Activated T-cell treated with anti-CD3 and anti-CD28 coated beads, Interleukin-2, amount 50 U/mL, for 24 hours (primary cell): ENCODE data around the gene MYO15B.
"Not testable (repeated sequence)": the region's sequence is repeated elsewhere in the genome, so short reads cannot be mapped to it uniquely, and the experiment has no call there.

Source experiments
- DNase-seq: peaks from one replicate; pipeline ENCODE4 v3.0.0-alpha.2; 2020
- H3K27ac Mint-ChIP-seq: 2 replicates; pipeline ENCODE4 v1.8.0; 2020; ENCODE audit warnings: mild to moderate bottlenecking, mixed read lengths
- H3K27me3 Mint-ChIP-seq: 2 replicates; pipeline ENCODE4 v1.8.0; 2020; ENCODE audit warnings: mixed read lengths
- H3K36me3 Mint-ChIP-seq: 2 replicates; pipeline ENCODE4 v1.8.0; 2020; ENCODE audit warnings: low read depth, mixed read lengths
- H3K4me1 Mint-ChIP-seq: 2 replicates; pipeline ENCODE4 v1.8.0; 2020; ENCODE audit warnings: low read depth, mixed read lengths
- H3K4me3 Mint-ChIP-seq: 2 replicates; pipeline ENCODE4 v1.8.0; 2020; ENCODE audit warnings: mild to moderate bottlenecking, moderate library complexity, mixed read lengths
- H3K9me3 Mint-ChIP-seq: 2 replicates; pipeline ENCODE4 v1.8.0; 2020; ENCODE audit warnings: mixed read lengths

The MYO15B gene

DNA sequence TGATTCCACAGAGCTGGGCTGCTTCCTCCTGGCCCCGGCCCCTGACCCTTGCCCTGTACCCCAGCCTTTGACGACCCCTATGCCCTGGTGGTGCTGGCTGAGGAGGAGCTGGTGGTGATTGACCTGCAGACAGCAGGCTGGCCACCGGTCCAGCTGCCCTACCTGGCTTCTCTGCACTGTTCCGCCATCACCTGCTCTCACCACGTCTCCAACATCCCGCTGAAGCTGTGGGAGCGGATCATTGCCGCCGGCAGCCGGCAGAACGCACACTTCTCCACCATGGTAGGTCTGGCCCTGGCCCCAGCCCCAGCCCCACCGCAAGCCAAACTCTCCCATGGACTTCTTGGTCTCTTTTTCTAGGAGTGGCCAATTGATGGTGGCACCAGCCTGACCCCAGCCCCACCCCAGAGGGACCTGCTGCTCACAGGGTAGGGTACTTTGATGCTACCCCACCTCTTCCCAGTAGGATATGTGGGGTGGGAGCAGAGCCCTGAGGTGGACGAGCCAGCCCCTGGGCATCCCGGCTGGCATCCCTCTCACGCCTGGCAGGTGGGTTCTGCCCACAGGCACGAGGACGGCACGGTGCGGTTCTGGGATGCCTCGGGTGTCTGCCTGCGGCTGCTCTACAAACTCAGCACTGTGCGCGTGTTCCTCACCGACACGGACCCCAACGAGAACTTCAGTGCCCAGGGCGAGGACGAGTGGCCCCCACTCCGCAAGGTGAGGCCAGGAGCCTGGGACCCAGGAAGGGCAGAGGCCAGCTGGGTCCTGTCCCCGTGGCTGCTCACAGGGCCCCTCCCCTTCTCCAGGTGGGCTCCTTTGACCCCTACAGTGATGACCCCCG is 19.0 kb upstream of the MYO15B start:
- H3K9me3 Mint-ChIP-seq = no peaks in the 10 kb centered on the region
- DNase-seq = no peak
- H3K4me1 Mint-ChIP-seq = no peaks in the 10 kb centered on the region
- H3K4me3 Mint-ChIP-seq = no peak overlapping the region
- H3K36me3 Mint-ChIP-seq = peaks cover 9% of the 10 kb centered on the region
- no peaks in the 10 kb centered on the region for H3K27me3 Mint-ChIP-seq
- no peak overlapping the region for H3K27ac Mint-ChIP-seq

DNA sequence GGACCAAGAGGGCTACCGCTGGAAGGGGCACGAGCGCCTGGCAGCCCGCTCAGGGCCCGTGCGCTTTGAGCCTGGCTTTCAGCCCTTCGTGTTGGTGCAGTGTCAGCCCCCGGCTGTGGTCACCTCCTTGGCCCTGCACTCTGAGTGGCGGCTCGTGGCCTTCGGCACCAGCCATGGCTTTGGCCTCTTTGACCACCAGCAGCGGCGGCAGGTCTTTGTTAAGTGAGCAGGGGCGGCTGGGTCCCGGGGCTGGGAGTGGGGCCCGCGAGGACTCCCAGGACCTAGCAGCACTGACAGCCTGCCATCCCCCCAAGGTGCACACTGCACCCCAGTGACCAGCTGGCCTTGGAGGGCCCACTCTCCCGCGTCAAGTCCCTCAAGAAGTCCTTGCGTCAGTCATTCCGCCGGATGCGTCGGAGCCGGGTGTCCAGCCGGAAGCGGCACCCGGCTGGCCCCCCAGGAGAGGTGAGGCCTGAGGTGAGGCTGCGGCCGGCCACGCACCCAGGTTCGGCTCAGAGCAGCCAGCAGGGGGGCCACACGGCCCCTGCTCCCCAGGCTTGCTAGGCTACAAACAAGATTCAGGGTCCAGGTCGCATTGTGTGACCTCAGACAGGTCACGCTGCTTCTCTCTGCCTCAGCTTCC is 17.4 kb upstream of the MYO15B start:
- H3K4me1 Mint-ChIP-seq = no peaks in the 10 kb centered on the region
- no peak overlapping the region for H3K4me3 Mint-ChIP-seq
- no peak overlapping the region for H3K27ac Mint-ChIP-seq

DNA sequence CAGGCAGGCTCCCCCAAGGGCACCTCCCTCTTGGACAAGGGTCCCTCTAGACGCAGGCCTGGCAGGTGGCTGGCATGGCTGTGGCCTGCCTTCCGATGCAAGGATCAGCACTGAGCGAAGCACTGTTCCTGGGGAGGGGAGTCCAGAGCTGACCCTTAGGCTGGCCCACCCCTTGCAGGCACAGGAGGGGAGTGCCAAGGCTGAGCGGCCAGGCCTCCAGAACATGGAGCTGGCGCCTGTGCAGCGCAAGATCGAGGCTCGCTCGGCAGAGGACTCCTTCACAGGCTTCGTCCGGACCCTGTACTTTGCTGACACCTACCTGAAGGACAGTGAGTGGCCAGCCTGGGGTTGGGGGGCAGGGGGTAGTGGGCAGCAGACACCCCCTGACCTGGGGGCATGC is 16.8 kb upstream of the MYO15B start:
- Mint-ChIP-seq H3K4me3 (no peak overlapping the region), H3K27ac (no peak overlapping the region), H3K9me3 (no peaks in the 10 kb centered on the region), H3K36me3 (peaks cover 3% of the 10 kb centered on the region), H3K27me3 (no peaks in the 10 kb centered on the region), H3K4me1 (no peaks in the 10 kb centered on the region)
- DNase-seq = no peak

More for the DNA sequence above, 17.4 kb upstream of the MYO15B start:
- H3K27me3 Mint-ChIP-seq = no peaks in the 10 kb centered on the region
- no peaks in the 10 kb centered on the region for H3K9me3 Mint-ChIP-seq
- peaks cover 3% of the 10 kb centered on the region for H3K36me3 Mint-ChIP-seq
- DNase-seq = no peak

DNA sequence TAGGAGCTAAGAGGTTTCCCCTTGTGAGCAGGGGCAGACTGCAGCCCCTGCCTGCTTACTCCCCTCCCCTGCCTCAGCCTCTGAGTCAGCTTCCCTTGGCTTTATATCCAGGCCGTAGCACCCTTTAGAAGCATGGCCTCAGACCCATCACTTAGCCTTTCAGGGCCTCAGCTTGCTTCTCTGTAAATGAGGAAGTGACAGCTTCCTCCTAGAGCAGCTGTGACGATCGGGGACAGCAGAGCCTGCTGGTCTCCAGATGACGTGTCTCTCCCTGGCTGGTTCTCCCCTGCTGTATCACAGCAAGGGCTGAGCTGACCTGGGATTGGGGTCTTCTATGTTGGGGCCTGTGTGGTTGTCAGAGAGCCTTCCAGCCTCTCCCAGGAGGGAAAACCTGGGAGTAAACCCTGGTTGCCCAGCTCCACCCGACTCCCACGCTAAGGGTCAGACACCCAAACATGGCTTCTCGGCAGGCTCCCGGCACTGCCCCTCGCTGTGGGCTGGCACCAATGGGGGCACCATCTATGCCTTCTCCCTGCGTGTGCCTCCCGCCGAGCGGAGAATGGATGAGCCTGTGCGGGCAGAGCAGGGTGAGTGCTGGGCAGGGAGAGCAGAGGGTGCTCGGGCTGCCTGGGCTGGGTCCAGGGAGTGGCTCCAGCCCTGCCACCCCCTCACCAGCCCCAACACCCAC is 16.3 kb upstream of the MYO15B start:
- Mint-ChIP-seq H3K27me3 (no peaks in the 10 kb centered on the region), H3K27ac (peak overlapping the region; percentile 75), H3K4me1 (no peaks in the 10 kb centered on the region), H3K4me3 (no peak overlapping the region), H3K9me3 (no peaks in the 10 kb centered on the region), H3K36me3 (peaks cover 3% of the 10 kb centered on the region)
- no peak for DNase-seq

DNA sequence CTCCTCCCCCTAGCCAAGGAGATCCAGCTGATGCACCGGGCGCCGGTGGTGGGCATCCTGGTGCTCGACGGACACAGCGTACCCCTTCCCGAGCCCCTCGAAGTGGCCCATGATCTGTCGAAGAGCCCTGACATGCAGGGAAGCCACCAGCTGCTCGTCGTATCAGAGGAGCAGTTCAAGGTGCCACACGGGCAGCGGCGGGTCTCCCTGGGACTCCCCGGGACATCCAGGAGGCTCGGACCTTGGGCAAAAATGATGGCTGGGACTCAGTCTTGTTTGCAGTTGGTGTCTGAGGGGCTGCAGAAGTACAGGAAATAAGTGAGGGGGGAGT is 15.8 kb upstream of the MYO15B start:
- DNase-seq = no peak
- H3K27me3 Mint-ChIP-seq = no peaks in the 10 kb centered on the region

DNA sequence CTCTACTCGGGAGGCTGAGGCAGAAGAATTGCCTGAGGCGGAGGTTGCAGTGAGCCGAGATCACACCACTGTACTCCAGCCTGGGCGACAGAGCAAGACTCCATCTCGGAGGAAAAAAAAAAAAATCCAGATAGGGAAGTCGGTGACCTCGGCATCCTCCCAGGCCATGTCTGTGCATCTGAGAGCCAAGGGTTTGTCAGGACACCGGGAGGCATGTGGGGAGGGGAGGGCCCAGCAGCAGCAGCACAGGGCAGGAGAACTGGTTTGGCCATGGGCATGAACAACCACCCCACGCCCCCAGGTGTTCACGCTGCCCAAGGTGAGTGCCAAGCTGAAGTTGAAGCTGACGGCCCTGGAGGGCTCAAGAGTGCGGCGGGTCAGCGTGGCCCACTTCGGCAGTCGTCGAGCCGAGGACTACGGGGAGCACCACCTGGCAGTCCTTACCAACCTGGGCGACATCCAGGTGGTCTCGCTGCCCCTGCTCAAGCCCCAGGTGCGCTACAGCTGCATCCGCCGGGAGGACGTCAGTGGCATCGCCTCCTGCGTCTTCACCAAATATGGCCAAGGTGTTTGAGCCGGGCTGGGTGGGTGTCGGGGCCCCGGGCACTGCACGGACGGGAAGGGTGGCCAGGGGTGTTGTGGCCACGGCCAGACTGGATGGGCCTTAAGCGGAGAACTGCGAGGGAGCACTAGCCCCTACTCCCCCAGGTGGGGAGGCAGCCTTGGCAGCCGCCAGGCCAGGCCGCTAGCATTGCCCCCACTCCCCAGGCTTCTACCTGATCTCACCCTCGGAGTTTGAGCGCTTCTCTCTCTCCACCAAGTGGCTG is 14.7 kb upstream of the MYO15B start:
- Mint-ChIP-seq H3K36me3 (peaks cover 3% of the 10 kb centered on the region), H3K27me3 (no peaks in the 10 kb centered on the region), H3K9me3 (no peaks in the 10 kb centered on the region), H3K4me3 (no peak overlapping the region), H3K27ac (no peak overlapping the region), H3K4me1 (no peaks in the 10 kb centered on the region)
- no peak for DNase-seq

More for the DNA sequence above, 15.8 kb upstream of the MYO15B start:
- Mint-ChIP-seq H3K27ac (no peak overlapping the region), H3K36me3 (peaks cover 3% of the 10 kb centered on the region), H3K4me3 (no peak overlapping the region), H3K9me3 (no peaks in the 10 kb centered on the region), H3K4me1 (no peaks in the 10 kb centered on the region)

DNA sequence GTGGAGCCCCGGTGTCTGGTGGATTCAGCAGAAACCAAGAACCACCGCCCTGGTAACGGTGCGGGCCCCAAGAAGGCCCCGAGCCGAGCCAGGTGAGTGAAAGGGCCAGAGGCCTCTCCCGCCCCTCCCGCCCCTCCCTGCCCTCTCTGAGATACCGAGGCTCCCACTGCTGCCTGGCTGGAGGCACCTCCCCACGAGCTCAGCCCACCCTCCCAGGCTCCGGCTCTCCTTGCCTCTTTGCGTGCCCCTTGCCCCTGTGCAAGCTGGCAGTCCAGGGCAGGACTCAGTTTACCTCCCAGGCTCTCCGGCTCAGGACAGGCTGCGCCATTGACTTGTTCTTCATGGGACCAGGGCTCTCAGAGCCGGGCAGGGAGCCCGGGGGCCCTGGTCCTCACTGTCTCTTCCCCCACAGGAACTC is 14.1 kb upstream of the MYO15B start:
- H3K36me3 Mint-ChIP-seq = peaks cover 3% of the 10 kb centered on the region
- H3K27me3 Mint-ChIP-seq = no peaks in the 10 kb centered on the region
- no peak overlapping the region for H3K4me3 Mint-ChIP-seq
- no peaks in the 10 kb centered on the region for H3K9me3 Mint-ChIP-seq
- H3K4me1 Mint-ChIP-seq = no peaks in the 10 kb centered on the region
- no peak for DNase-seq
- H3K27ac Mint-ChIP-seq = no peak overlapping the region

DNA sequence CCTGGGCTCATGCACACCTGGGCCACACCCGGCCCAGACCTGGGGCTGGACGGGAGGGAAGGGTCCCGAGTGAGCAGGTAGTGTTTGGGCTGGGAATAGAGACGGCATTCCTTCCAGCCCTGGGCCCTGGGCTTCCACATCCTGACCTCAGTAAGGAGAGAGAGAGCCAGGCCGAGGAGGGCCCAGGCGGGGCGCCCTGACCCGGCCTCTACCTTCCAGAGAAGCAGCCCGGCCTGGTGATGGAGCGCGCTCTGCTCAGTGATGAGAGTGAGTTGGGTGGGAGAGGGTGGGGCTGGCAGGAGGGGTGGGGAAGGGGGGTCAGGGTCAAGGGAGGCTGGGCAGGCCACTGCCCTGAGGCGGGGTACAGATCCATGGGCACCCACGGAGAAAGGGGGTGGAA is 13.6 kb upstream of the MYO15B start:
- H3K9me3 Mint-ChIP-seq = no peaks in the 10 kb centered on the region
- no peak overlapping the region for H3K27ac Mint-ChIP-seq
- peaks cover 3% of the 10 kb centered on the region for H3K36me3 Mint-ChIP-seq

DNA sequence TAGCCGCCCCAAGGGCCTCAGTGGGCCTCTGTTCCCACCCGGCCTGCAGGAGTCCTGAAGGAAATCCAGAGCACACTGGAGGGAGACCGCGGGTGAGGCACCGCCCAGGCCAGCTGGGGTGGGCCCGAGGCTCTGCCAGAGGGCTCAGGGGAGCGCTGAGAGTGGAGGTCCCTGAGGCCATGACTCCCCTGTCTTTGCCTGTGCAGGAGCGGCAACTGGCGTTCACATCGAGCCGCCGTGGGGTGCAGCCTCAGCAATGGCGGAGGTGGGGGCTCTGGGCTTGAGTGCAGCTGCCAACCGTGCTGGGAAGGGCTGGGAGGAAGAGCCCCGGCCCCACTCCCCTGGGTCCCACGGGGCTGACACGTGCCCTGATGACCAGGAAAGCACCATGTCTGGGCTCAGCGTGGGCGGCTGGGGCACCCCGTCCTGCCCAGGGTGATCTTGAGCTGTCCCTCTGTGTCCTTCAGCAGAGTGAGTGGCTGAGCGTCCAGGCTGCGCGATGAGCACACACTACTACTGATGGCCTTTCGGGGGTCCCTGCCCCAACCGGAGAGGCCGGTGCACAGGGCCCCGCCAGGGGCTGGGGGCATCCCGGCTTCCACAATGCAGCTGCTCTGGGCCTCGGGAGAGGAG is 13.1 kb upstream of the MYO15B start:
- DNase-seq = no peak
- peaks cover 3% of the 10 kb centered on the region for H3K36me3 Mint-ChIP-seq
- H3K27me3 Mint-ChIP-seq = no peaks in the 10 kb centered on the region
- no peak overlapping the region for H3K27ac Mint-ChIP-seq
- no peaks in the 10 kb centered on the region for H3K4me1 Mint-ChIP-seq
- H3K9me3 Mint-ChIP-seq = no peaks in the 10 kb centered on the region
- H3K4me3 Mint-ChIP-seq = no peak overlapping the region

More for the DNA sequence above, 13.6 kb upstream of the MYO15B start:
- DNase-seq = no peak
- Mint-ChIP-seq H3K4me3 (no peak overlapping the region), H3K27me3 (no peaks in the 10 kb centered on the region), H3K4me1 (no peaks in the 10 kb centered on the region)

DNA sequence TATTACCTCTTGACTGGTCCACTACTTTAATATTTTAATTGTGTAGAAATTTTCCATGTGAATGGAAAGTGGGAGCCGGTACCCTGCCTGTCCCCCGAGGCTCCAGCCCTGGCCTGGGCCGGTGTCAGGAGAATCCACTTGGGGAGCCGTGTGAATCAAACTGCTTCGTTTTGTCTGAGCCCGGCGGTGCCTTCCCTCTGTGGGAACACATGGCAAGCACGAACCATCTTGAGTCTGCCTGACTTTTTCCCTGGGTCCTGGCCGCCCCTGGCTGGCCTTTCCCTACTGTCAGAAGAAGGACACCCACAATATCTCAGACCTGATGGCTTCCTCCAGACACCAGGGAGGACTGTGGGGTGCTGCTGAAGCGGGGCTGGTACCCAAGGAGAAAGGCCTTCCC is 12.4 kb upstream of the MYO15B start:
- no peaks in the 10 kb centered on the region for H3K9me3 Mint-ChIP-seq
- no peak for DNase-seq
- no peaks in the 10 kb centered on the region for H3K27me3 Mint-ChIP-seq
- H3K27ac Mint-ChIP-seq = no peak overlapping the region
- H3K4me1 Mint-ChIP-seq = no peaks in the 10 kb centered on the region
- no peak overlapping the region for H3K4me3 Mint-ChIP-seq
- H3K36me3 Mint-ChIP-seq = peaks cover 3% of the 10 kb centered on the region

DNA sequence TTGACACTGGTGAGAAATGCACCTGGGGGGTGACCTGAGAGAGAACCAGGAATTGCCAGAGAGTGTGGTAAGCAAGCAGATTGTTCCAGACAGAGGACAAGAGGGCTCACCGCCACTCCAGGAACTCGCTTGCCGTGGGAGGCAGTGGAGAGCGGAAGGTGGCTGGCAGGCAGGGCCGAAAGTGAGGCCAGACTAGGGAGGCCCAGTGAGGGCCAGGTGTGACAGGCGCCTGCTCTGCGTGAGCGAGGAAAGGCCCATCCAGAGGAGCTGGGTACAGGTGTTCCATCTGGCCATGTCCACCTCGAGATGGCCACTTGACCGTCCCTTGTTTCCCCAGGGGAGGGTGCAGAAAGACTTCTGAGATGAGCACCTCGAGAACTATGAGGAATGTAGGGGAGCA is 11.9 kb upstream of the MYO15B start:
- Mint-ChIP-seq H3K9me3 (no peaks in the 10 kb centered on the region), H3K36me3 (peaks cover 2% of the 10 kb centered on the region), H3K4me3 (no peak overlapping the region), H3K4me1 (no peaks in the 10 kb centered on the region), H3K27me3 (no peaks in the 10 kb centered on the region), H3K27ac (no peak overlapping the region)
- no peak for DNase-seq

DNA sequence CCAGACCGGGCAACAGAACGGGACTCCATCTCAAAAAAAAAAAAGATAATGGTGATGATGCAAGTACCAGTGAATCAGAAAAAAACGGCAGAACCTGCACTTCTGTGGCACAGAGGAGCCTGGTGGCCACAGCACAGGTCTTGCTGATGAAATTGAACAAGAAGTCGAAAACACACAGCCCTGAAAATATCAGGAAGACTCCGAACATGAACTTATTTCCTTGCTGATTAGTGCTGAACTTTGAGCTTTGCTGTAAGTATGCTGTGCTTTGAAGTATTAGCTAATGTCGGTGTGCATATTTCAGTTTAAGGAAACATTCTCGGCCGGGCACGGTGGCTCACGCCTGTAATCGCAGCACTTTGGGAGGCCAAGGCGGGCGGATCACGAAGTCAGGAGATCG is 10.9 kb upstream of the MYO15B start:
- Mint-ChIP-seq H3K27ac (no peak overlapping the region), H3K9me3 (peaks cover 3% of the 10 kb centered on the region), H3K4me1 (peaks cover 8% of the 10 kb centered on the region), H3K36me3 (peaks cover 2% of the 10 kb centered on the region), H3K4me3 (no peak overlapping the region), H3K27me3 (no peaks in the 10 kb centered on the region)
- DNase-seq = no peak

DNA sequence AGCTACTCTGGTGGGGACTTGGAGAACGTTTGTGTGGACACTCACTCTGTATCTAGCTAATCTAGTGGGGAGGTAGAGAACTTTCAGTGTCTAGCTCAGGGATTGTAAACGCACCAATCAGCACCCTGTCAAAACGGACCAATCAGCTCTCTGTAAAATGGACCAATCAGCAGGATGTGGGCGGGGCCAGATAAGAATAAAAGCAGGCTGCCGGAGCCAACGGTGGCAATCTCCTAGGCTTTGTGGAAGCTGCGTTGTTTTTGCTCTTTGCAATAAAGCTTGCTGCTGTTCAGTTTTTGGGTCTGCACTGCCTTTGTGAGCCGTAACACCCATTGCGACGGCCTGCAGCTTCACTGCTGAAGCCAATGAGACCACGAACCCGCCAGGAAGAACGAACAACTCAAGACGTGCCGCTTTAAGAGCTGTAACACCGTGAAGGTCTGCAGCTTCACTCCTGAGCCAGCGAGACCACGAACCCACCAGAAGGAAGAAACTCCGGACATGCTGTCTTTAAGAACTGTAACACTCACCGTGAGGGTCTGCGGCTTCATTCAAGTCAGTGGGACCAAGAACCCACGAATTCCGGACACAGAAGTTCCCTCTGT is 6.4 kb upstream of the MYO15B start:
- not testable (repeated sequence) for H3K36me3 Mint-ChIP-seq, H3K27me3 Mint-ChIP-seq, H3K9me3 Mint-ChIP-seq
- peak; percentile 74 for DNase-seq
- Mint-ChIP-seq H3K4me1 (peaks cover 10% of the 10 kb centered on the region), H3K4me3 (peak overlapping the region; percentile 77), H3K27ac (peak overlapping the region; percentile 50)

DNA sequence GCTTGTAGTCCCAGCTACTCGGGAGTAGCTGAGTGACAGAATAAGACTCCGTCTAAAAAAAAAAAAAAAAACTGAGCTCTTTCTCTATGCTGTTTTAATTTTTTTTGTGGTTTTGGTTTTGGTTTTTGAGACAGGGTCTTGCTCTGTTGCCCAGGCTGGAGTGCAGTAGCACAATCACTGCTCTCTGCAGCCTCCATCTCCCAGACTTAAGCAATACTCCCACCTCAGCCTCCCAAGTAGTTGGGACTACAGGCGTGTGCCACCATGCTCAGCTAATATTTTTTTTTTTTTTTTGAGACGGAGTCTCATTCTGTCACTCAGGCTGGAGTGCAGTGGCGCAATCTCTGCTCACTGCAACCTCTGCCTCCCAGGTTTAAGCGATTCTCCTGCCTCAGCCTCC is 4.4 kb upstream of the MYO15B start:
- not testable (repeated sequence) for H3K4me3 Mint-ChIP-seq, DNase-seq, H3K36me3 Mint-ChIP-seq, H3K9me3 Mint-ChIP-seq, H3K27me3 Mint-ChIP-seq, H3K27ac Mint-ChIP-seq
- peaks cover 12% of the 10 kb centered on the region for H3K4me1 Mint-ChIP-seq
